NCI-H82 (cell line): ENCODE data around the gene ZNF385B.
A peak's percentile ranks its signal among the peaks of the same experiment; 100 is the strongest.

Experiments
- DNase-seq: peaks from one replicate; lab custom pipeline; 2025; lab: John Stamatoyannopoulos, UW

The ZNF385B gene

GRCh38 chr2:179440642-179441251 is 420.7 kb downstream of the ZNF385B start:
- peak; percentile 71 for DNase-seq

GRCh38 chr2:179438654-179439053 is 422.8 kb downstream of the ZNF385B start:
- DNase-seq, result peak; percentile 19

- peak; percentile 10 for DNase-seq
Observed at GRCh38 chr2:179437430-179437829, 424.0 kb downstream of the ZNF385B start.

GRCh38 chr2:179435566-179435965 is 425.8 kb downstream of the ZNF385B start:
- DNase-seq, result no peak

- no peak for DNase-seq
Observed at GRCh38 chr2:179435000-179435399, 426.4 kb downstream of the ZNF385B start.

GRCh38 chr2:179434357-179434756 is 427.1 kb downstream of the ZNF385B start:
- peak; percentile 12 for DNase-seq

GRCh38 chr2:179432751-179433150 is 428.7 kb downstream of the ZNF385B start:
- DNase-seq, result no peak

GRCh38 chr2:179429597-179429996 is 431.8 kb downstream of the ZNF385B start:
- no peak for DNase-seq

- DNase-seq, result no peak
Observed at GRCh38 chr2:179429060-179429471, 432.3 kb downstream of the ZNF385B start.

GRCh38 chr2:179428649-179429048 is 432.8 kb downstream of the ZNF385B start:
- DNase-seq, result peak; percentile 17

GRCh38 chr2:179427065-179427464 is 434.3 kb downstream of the ZNF385B start:
- DNase-seq, result no peak

GRCh38 chr2:179424571-179424970 is 436.8 kb downstream of the ZNF385B start:
- no peak for DNase-seq

- peak; percentile 82 for DNase-seq
Observed at GRCh38 chr2:179422037-179422643, 439.3 kb downstream of the ZNF385B start.

GRCh38 chr2:179417436-179417949 is 443.9 kb downstream of the ZNF385B start:
- no peak for DNase-seq

GRCh38 chr2:179412112-179412511 is 449.3 kb downstream of the ZNF385B start:
- no peak for DNase-seq

- DNase-seq, result peak; percentile 84
Observed at GRCh38 chr2:179410552-179411356, 450.7 kb downstream of the ZNF385B start.

GRCh38 chr2:179403624-179404023 is 457.8 kb downstream of the ZNF385B start:
- DNase-seq, result no peak

- DNase-seq, result no peak
Observed at GRCh38 chr2:179393481-179393880, 467.9 kb downstream of the ZNF385B start.
